Smooth muscle cell (in vitro differentiated cells): Measurements from ENCODE around the gene YWHAQ. TPM values are rescaled to one million over a fixed set of nuclear protein-coding genes. Genes with fewer than 3 reads are reported as not detected.
"Not testable (repeated sequence)": the region's sequence is repeated elsewhere in the genome, so short reads cannot be mapped to it uniquely, and the experiment has no call there.

Experiments used
- DNase-seq: peaks from one replicate; lab custom pipeline; 2025; ENCODE audit not compliant: unreplicated experiment; lab: John Stamatoyannopoulos, UW
- H2AFZ ChIP-seq: fragments of 200-600 bp; sonication (generic); 2 replicates; pipeline ENCODE4 v1.6.0; 2016; ENCODE audit warnings: antibody characterized with exemption, low read depth, mild to moderate bottlenecking
- H3F3A ChIP-seq: fragments of 200-600 bp; sonication (generic); 2 replicates; pipeline ENCODE4 v1.6.0; 2017; ENCODE audit warnings: antibody characterized with exemption, low read depth
- H3K27ac ChIP-seq: fragments of 200-600 bp; sonication (generic); 2 replicates; pipeline ENCODE4 v1.5.1; 2016; ENCODE audit warnings: low read depth, mild to moderate bottlenecking
- H3K27me3 ChIP-seq: fragments of 200-600 bp; sonication (generic); 2 replicates; pipeline ENCODE4 v1.6.1; 2016; ENCODE audit warnings: low read depth, mild to moderate bottlenecking
- H3K36me3 ChIP-seq: fragments of 200-600 bp; sonication (generic); 2 replicates; pipeline ENCODE4 v1.5.1; 2016; ENCODE audit warnings: low read depth
- H3K4me1 ChIP-seq: fragments of 200-600 bp; sonication (generic); 2 replicates; pipeline ENCODE4 v1.5.1; 2016; ENCODE audit warnings: low read depth
- H3K4me2 ChIP-seq: fragments of 200-600 bp; sonication (generic); 2 replicates; pipeline ENCODE4 v1.6.0; 2016; ENCODE audit warnings: mild to moderate bottlenecking
- H3K4me3 ChIP-seq: fragments of 200-600 bp; sonication (generic); 2 replicates; pipeline ENCODE4 v1.5.1; 2016; ENCODE audit warnings: mild to moderate bottlenecking
- H3K79me2 ChIP-seq: fragments of 200-600 bp; sonication (generic); 2 replicates; pipeline ENCODE4 v1.6.0; 2016; ENCODE audit warnings: low read depth, mild to moderate bottlenecking
- H3K9ac ChIP-seq: fragments of 200-600 bp; sonication (generic); 2 replicates; pipeline ENCODE4 v1.6.0; 2016; ENCODE audit warnings: low read depth
- H3K9me3 ChIP-seq: fragments of 200-600 bp; sonication (generic); replicated peaks from 2 replicates; pipeline ENCODE4 v1.5.1; 2016; ENCODE audit warnings: low read depth
- H4K20me1 ChIP-seq: fragments of 200-600 bp; sonication (generic); 2 replicates; pipeline ENCODE4 v1.6.0; 2016; ENCODE audit warnings: low read depth
- CTCF ChIP-seq: fragments of 200-600 bp; sonication (generic); IDR thresholded peaks from 2 replicates; pipeline ENCODE4 v1.5.1; 2017; ENCODE audit warnings: borderline replicate concordance, mild to moderate bottlenecking, antibody characterized with exemption; ENCODE audit not compliant: insufficient read depth, poor library complexity, severe bottlenecking
- WGBS: methylation state at CpG from one replicate; pipeline ENCODE4 v1.1.7; 2016; ENCODE audit warnings: low lambda C conversion rate; 5-methylcytosine and 5-hydroxymethylcytosine counted together
- polyA plus RNA-seq: library from polyadenylated mRNA; unstranded; fragments of >200 nt; fragmentation: Nextera tagmentation; extraction: Ambion mirVana; gene quantifications from 2 replicates; pipeline ENCODE4 v1.2.1, GENCODE V29; 2016
- total RNA-seq: library from RNA; depleted of rRNA; stranded (reverse); fragments of >200 nt; gene quantifications from 2 replicates; pipeline ENCODE4 v1.2.3, GENCODE V29; 2014

Gene YWHAQ
- total and polyA plus RNA-seq, 2 experiments from 2014 or later = 300 to 417 TPM

GRCh38 chr2:9595746-9596145, 35.1 kb downstream of the YWHAQ start:
- Histone ChIP-seq H3F3A (no peaks in the 10 kb centered on the region), H2AFZ (no peak overlapping the region), H3K36me3 (peaks cover 28% of the 10 kb centered on the region), H3K9me3 (peaks cover 12% of the 10 kb centered on the region), H3K4me1 (peaks cover 5% of the 10 kb centered on the region), H4K20me1 (peaks cover 93% of the 10 kb centered on the region), H3K4me2 (no peak overlapping the region), H3K4me3 (no peak overlapping the region), H3K27me3 (no peaks in the 10 kb centered on the region), H3K79me2 (peaks cover 98% of the 10 kb centered on the region), H3K27ac (peak overlapping the region; percentile 84), H3K9ac (no peak overlapping the region)
- 46% methylated on average over 2 of the region's 2 CpGs for WGBS
- DNase-seq = no peak
- TF ChIP-seq CTCF = no peak

- peak overlapping the region; percentile 84 for H3K27ac ChIP-seq
- peaks cover 93% of the 10 kb centered on the region for H4K20me1 ChIP-seq
- peaks cover 98% of the 10 kb centered on the region for H3K79me2 ChIP-seq
- H3K27me3 ChIP-seq, H3F3A ChIP-seq, H3K4me1 ChIP-seq, DNase-seq, H2AFZ ChIP-seq, H3K9ac ChIP-seq, H3K9me3 ChIP-seq, H3K4me3 ChIP-seq: not testable (repeated sequence)
- 58% methylated on average over 6 of the region's 6 CpGs for WGBS
- H3K4me2 ChIP-seq = peak overlapping the region; percentile 58
- H3K36me3 ChIP-seq = peaks cover 28% of the 10 kb centered on the region
Observed at GRCh38 chr2:9595256-9595655, 35.5 kb downstream of the YWHAQ start.

GRCh38 chr2:9594366-9595054, 36.3 kb downstream of the YWHAQ start:
- peaks cover 5% of the 10 kb centered on the region for H3K4me1 ChIP-seq
- no peaks in the 10 kb centered on the region for H3F3A ChIP-seq
- no peak for DNase-seq
- peaks cover 24% of the 10 kb centered on the region for H3K36me3 ChIP-seq
- H3K9ac ChIP-seq = peak overlapping the region; percentile 8
- H3K27me3 ChIP-seq = no peaks in the 10 kb centered on the region
- peak overlapping the region; percentile 58 for H3K4me2 ChIP-seq
- H3K9me3 ChIP-seq = peaks cover under 1% of the 10 kb centered on the region
- WGBS = 71% methylated on average over 2 of the region's 2 CpGs
- H2AFZ ChIP-seq = no peak overlapping the region
- H3K79me2 ChIP-seq = peaks cover 98% of the 10 kb centered on the region
- no peak for TF ChIP-seq CTCF
- H4K20me1 ChIP-seq = peaks cover 93% of the 10 kb centered on the region
- H3K27ac ChIP-seq = peak overlapping the region; percentile 84
- no peak overlapping the region for H3K4me3 ChIP-seq

- TF ChIP-seq CTCF = no peak
- DNase-seq = no peak
- Histone ChIP-seq H3K27me3 (no peaks in the 10 kb centered on the region), H4K20me1 (peaks cover 96% of the 10 kb centered on the region), H3F3A (no peaks in the 10 kb centered on the region), H3K79me2 (peaks cover 98% of the 10 kb centered on the region), H3K4me2 (peak overlapping the region; percentile 19), H3K36me3 (peaks cover 24% of the 10 kb centered on the region), H3K4me3 (no peak overlapping the region), H3K4me1 (peaks cover 5% of the 10 kb centered on the region), H3K27ac (peak overlapping the region; percentile 84), H3K9ac (no peak overlapping the region), H2AFZ (no peak overlapping the region), H3K9me3 (no peaks in the 10 kb centered on the region)
- WGBS = 96% methylated on average over 4 of the region's 4 CpGs
Observed at GRCh38 chr2:9593925-9594324, 36.9 kb downstream of the YWHAQ start.
